ENCODE results near the gene CARNS1. TPM values are rescaled to one million over a fixed set of nuclear protein-coding genes. Genes with fewer than 3 reads are reported as not detected.
A peak's percentile ranks its signal among the peaks of the same experiment; 100 is the strongest.

CARNS1 gene
- total and polyA plus RNA-seq, 2 of the 13 experiments (the other 11 are each of a cell fraction or from before 2014, with no cell fraction given) = not detected

- TF ChIP-seq HNF1B (CRISPR knock-in tag; IDR thresholded peaks at IDR 0.05) (peak; percentile 43; the same call in 1 of the 2 replicates), ZNF7 (CRISPR knock-in tag; IDR thresholded peaks at IDR 0.05) (no peak), REST (IDR thresholded peaks at IDR 0.05; ENCODE audit: borderline replicate concordance in 1 of 2, low read depth in 1 of 2, low read length in 2 of 2) (no peak), ZNF263 (CRISPR knock-in tag; IDR thresholded peaks at IDR 0.05) (no peak), SP5 (CRISPR knock-in tag; IDR thresholded peaks at IDR 0.05; ENCODE audit: borderline replicate concordance, low read depth) (peak; percentile 42; the same call in 1 of the 2 replicates), ESRRA (CRISPR knock-in tag; IDR thresholded peaks at IDR 0.05; ENCODE audit: low read depth) (peak; percentile 69; the same call in 1 of the 2 replicates), ZNF747 (CRISPR knock-in tag; IDR thresholded peaks at IDR 0.05; ENCODE audit: borderline replicate concordance) (no peak), ZNF530 (CRISPR knock-in tag; IDR thresholded peaks at IDR 0.05; ENCODE audit: low read depth) (no peak), ZNF770 (CRISPR knock-in tag; IDR thresholded peaks at IDR 0.05) (no peak), PPARG (CRISPR knock-in tag; conservative IDR thresholded peaks at IDR 0.05) (no peak), ZNF234 (CRISPR knock-in tag; conservative IDR thresholded peaks at IDR 0.05) (0 out of 2 replicates have a peak, but pooled peaks have one; percentile 54), FLYWCH1 (CRISPR knock-in tag; IDR thresholded peaks at IDR 0.05) (no peak), YEATS2 (CRISPR knock-in tag; IDR thresholded peaks at IDR 0.05; ENCODE audit: borderline replicate concordance) (no peak; the same call in 1 of the 2 replicates), ZNF362 (CRISPR knock-in tag; IDR thresholded peaks at IDR 0.05; ENCODE audit: borderline replicate concordance) (no peak), THRA (CRISPR knock-in tag; IDR thresholded peaks at IDR 0.05; ENCODE audit: borderline replicate concordance) (no peak)
These were observed 49.1 kb downstream of the CARNS1 start (continued) for GRCh38 chr11:67464411-67465188.
